Lower lobe of right lung (tissue), 2 donors: Measurements from ENCODE around the gene CBX2. TPM values are rescaled to one million over a fixed set of nuclear protein-coding genes. Genes with fewer than 3 reads are reported as not detected.

Experiments used
- ATAC-seq, 2 donors: fragments of 200-7000 bp; cut with Tn5 transposase; one replicate each; pipeline ENCODE4 v1.9.1; 2020 to 2022; ENCODE audit warnings: mild to moderate bottlenecking in 2 of 2, moderate library complexity in 2 of 2
- DNase-seq: peaks from one replicate; pipeline ENCODE4 v3.0.0-alpha.2; 2020
- H3K27ac ChIP-seq: fragments of 200-600 bp; one replicate; pipeline ENCODE4 v1.8.0; 2022
- H3K27me3 ChIP-seq: fragments of 200-600 bp; one replicate; pipeline ENCODE4 v1.8.0; 2022; ENCODE audit warnings: low read depth
- H3K36me3 ChIP-seq: fragments of 200-600 bp; one replicate; pipeline ENCODE4 v1.8.0; 2022; ENCODE audit warnings: mild to moderate bottlenecking
- H3K4me1 ChIP-seq: fragments of 200-600 bp; one replicate; pipeline ENCODE4 v1.8.0; 2022
- H3K4me3 ChIP-seq: fragments of 200-600 bp; one replicate; pipeline ENCODE4 v1.8.0; 2022; ENCODE audit warnings: mild to moderate bottlenecking
- H3K9me3 ChIP-seq: fragments of 200-600 bp; one replicate; pipeline ENCODE4 v1.8.0; 2022
- CTCF ChIP-seq: fragments of 200-600 bp; IDR thresholded peaks from one replicate; pipeline ENCODE4 v1.8.0; 2022; ENCODE audit warnings: antibody characterized with exemption, mild to moderate bottlenecking
- intact Hi-C: fragments of 100-400 bp; cut with DNase I; formaldehyde crosslinking; loops from one replicate; pipeline ENCODE4 v1.11.0; 2022
- total RNA-seq: library from RNA; stranded (reverse); fragmentation: NEBNext Ultra II Directional; extraction: Animal tissue kit (Norgen Biotek cat#: 25700); gene quantifications from one replicate; pipeline ENCODE4 v1.2.1, GENCODE V29; 2021
- donor health status: DM: no; HTN: yes; CAD: no; lungs with severe emphysema.

The CBX2 gene
- total RNA-seq, 1 donor from 2014 or later: 3.9 TPM

DNA sequence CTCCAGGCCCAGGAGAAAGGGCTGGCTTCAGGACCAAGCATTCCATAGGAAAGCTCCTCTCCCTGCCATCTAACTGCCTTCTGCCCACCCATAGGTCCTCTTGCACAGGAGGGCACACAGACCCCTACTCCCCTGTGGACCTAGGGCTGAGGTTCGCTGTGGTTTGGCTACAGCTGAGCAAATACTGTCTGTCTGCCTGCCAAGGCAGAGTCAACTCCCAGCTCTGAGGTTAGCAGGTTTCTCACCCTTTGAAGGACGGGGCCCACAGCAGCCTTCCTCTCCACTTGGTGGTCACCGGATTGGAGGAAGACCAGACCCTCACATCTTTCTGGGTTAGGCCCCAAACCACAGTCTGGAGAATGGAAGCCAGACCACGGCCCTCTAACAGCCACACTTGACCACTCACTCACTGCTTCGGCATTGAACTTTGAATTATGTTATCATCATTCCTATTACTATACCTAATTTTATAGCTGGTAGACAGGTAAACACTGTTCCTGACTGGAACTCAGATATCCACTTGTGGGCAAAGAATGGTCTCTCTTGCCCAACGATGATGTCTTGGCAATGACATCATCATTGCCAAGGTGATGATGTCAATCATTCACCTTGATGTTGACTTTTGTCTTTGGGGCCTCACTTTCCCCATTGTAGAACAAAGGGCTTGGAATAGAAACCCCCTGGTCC, 47.1 kb downstream of the CBX2 start:
- DNase-seq (no peak), ATAC-seq (no peak)
- intact Hi-C loops: no loop called here
- Histone ChIP-seq H3K36me3 (no peaks in the 10 kb centered on the region), H3K9me3 (no peaks in the 10 kb centered on the region), H3K27ac (no peak overlapping the region), H3K4me1 (peaks cover 27% of the 10 kb centered on the region), H3K27me3 (no peaks in the 10 kb centered on the region), H3K4me3 (no peak overlapping the region)
- no peak for TF ChIP-seq CTCF

GRCh38 chr17:79825580-79825921, 47.6 kb downstream of the CBX2 start:
- Histone ChIP-seq H3K4me1 (peaks cover 31% of the 10 kb centered on the region), H3K27me3 (no peaks in the 10 kb centered on the region), H3K9me3 (no peaks in the 10 kb centered on the region), H3K36me3 (no peaks in the 10 kb centered on the region), H3K27ac (no peak overlapping the region), H3K4me3 (no peak overlapping the region)
- intact Hi-C loops: no loop called here
- no peak for ATAC-seq
- no peak for DNase-seq
- no peak for TF ChIP-seq CTCF

DNA sequence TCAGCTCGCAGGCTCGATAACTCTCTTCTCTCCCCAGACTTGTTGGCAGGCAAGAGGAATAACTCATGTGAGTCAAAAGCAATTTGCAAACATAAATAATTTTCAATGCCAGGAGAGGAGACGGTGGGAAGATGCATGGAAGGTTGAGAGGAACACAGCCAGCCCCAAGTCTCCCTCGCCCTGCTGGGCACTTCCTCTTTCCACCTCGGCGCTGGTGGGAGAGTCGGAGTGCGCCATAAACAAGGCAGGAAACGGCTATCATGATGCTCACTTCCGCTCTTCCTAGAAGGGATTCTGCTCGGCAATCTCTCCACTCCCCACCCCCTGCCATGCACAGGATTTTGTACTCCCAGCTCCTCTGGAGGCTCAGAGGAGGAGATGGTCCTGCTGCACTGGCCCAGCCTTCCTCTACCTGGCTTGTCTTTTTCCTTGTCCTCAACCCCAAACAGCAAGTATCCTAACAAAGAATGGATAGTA, 48.3 kb downstream of the CBX2 start:
- Histone ChIP-seq H3K4me1 (peaks cover 37% of the 10 kb centered on the region), H3K4me3 (no peak overlapping the region), H3K27me3 (no peaks in the 10 kb centered on the region), H3K9me3 (no peaks in the 10 kb centered on the region), H3K27ac (no peak overlapping the region), H3K36me3 (no peaks in the 10 kb centered on the region)
- TF ChIP-seq CTCF: no peak
- DNase-seq (peak; percentile 64), ATAC-seq (peak; percentile 42 to 47)
- intact Hi-C loops: no loop called here

- H3K9me3 ChIP-seq: no peaks in the 10 kb centered on the region
- no peak for DNase-seq
- no peak overlapping the region for H3K4me3 ChIP-seq
- peaks cover 44% of the 10 kb centered on the region for H3K4me1 ChIP-seq
- ATAC-seq: no peak
- no peaks in the 10 kb centered on the region for H3K27me3 ChIP-seq
- no peaks in the 10 kb centered on the region for H3K36me3 ChIP-seq
- intact Hi-C loops: no loop called here
- H3K27ac ChIP-seq: no peak overlapping the region
- TF ChIP-seq CTCF: no peak
These were observed 49.1 kb downstream of the CBX2 start for GRCh38 chr17:79826841-79827578.

DNA sequence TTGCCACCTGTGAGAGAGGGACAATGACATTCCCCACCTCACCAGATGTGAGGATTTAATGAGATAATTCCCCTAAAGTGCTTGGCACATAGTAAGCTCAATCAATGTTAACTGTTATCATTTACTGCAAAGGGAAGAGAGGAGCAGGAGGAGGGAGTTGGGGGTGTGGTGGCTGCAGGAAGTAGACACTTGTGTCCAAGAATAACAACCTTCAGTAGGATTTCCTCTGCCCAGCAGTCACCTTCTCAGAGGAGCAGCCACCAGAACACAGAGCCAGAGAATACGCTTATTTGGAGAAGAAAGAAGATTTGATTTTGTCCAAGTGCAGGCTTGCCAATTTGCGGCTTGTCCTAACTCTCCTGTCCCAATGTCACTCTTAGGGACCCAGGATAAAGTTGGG, 51.1 kb downstream of the CBX2 start:
- Histone ChIP-seq H3K4me1 (peaks cover 63% of the 10 kb centered on the region), H3K27me3 (no peaks in the 10 kb centered on the region), H3K4me3 (no peak overlapping the region), H3K9me3 (no peaks in the 10 kb centered on the region), H3K36me3 (peaks cover 9% of the 10 kb centered on the region), H3K27ac (no peak overlapping the region)
- DNase-seq (no peak), ATAC-seq (no peak)
- intact Hi-C loops: no loop called here
- no peak for TF ChIP-seq CTCF
